GM18870 (cell line): Measurements from ENCODE around the gene CFAP46.

ENCODE experiments used
- ATAC-seq: cut with Tn5 transposase; IDR thresholded peaks from one replicate; pipeline ENCODE4 v1.9.1; 2021; ENCODE audit warnings: moderate library complexity; ENCODE audit not compliant: unreplicated experiment

CFAP46 gene

GRCh38 chr10:132882069-132882951 lies 60.1 kb downstream of the CFAP46 start:
- no peak for ATAC-seq

- no peak for ATAC-seq
Observed at GRCh38 chr10:132881186-132881920, 61.0 kb downstream of the CFAP46 start.

- ATAC-seq, result no peak
Observed at GRCh38 chr10:132880128-132880981, 62.0 kb downstream of the CFAP46 start.

- no peak for ATAC-seq
Observed at GRCh38 chr10:132879408-132880127, 62.8 kb downstream of the CFAP46 start.

GRCh38 chr10:132878730-132879407 lies 63.5 kb downstream of the CFAP46 start:
- no peak for ATAC-seq

GRCh38 chr10:132878091-132878729 lies 64.2 kb downstream of the CFAP46 start:
- no peak for ATAC-seq

- no peak for ATAC-seq
Observed at GRCh38 chr10:132877473-132877872, 64.9 kb downstream of the CFAP46 start.

- no peak for ATAC-seq
Observed at GRCh38 chr10:132876993-132877431, 65.4 kb downstream of the CFAP46 start.

- no peak for ATAC-seq
Observed at GRCh38 chr10:132876131-132876860, 66.1 kb downstream of the CFAP46 start.

- ATAC-seq, result no peak
Observed at GRCh38 chr10:132875435-132875834, 66.9 kb downstream of the CFAP46 start.

- ATAC-seq, result no peak
Observed at GRCh38 chr10:132873395-132873794, 69.0 kb downstream of the CFAP46 start.

GRCh38 chr10:132872658-132873057 lies 69.7 kb downstream of the CFAP46 start:
- no peak for ATAC-seq

GRCh38 chr10:132870426-132870825 lies 71.9 kb downstream of the CFAP46 start:
- ATAC-seq, result no peak

- no peak for ATAC-seq
Observed at GRCh38 chr10:132869621-132870020, 72.7 kb downstream of the CFAP46 start.

- no peak for ATAC-seq
Observed at GRCh38 chr10:132868995-132869394, 73.4 kb downstream of the CFAP46 start.

- no peak for ATAC-seq
Observed at GRCh38 chr10:132867801-132868644, 74.3 kb downstream of the CFAP46 start.

- ATAC-seq, result no peak
Observed at GRCh38 chr10:132866601-132867381, 75.6 kb downstream of the CFAP46 start.
